Endothelial cell of umbilical vein (primary cell): ENCODE data around the gene SNN. TPM values are rescaled to one million over a fixed set of nuclear protein-coding genes. Genes with fewer than 3 reads are reported as not detected.

ENCODE experiments used
- BruUV-seq: library from RNA; stranded (reverse); fragments of 400-500 nt; replicated peaks from 2 replicates; lab custom pipeline; 2021; lab: Mats Ljungman, UMichigan
- CTCF ChIA-PET: fragments of 300-600, 350-600 bp; sonication (Branson Sonifier 250); formaldehyde crosslinking; loops from one replicate; lab custom pipeline; 2021; ENCODE audit warnings: antibody characterized with exemption, inconsistent platforms; lab: Charles Lee
- POLR2A ChIA-PET: fragments of 300-600, 350-600 bp; sonication (Branson Sonifier 250); formaldehyde crosslinking; loops from one replicate; lab custom pipeline; 2021; ENCODE audit warnings: antibody characterized with exemption, inconsistent platforms; lab: Charles Lee
- DNase-seq: peaks from one replicate; pipeline ENCODE4 v3.0.0-alpha.2; 2011; ENCODE audit warnings: low read depth, low spot score
- FAIRE-seq: peaks from 2 replicates; lab custom pipeline; 2011; peaks lifted over from hg19 to GRCh38; lab: Jason Lieb, UNC
- H2AFZ ChIP-seq: 2 replicates; pipeline ENCODE4 v1.6.0; 2012; ENCODE audit warnings: low read depth, low read length, control low read depth, inconsistent platforms
- H3K27ac ChIP-seq: 2 replicates; pipeline ENCODE4 v1.5.1; 2011; ENCODE audit warnings: low read depth, mild to moderate bottlenecking, control low read depth, low read length, moderate library complexity; ENCODE audit not compliant: insufficient read depth
- H3K27me3 ChIP-seq, 2 experiments: 2 replicates each; pipeline versions ENCODE4 v1.6.0 to v1.6.1; 2011; ENCODE audit warnings: low read length in 2 of 2, mixed read lengths in 1 of 2; ENCODE audit not compliant: control insufficient read depth in 2 of 2, insufficient read depth in 2 of 2
- H3K36me3 ChIP-seq, 2 experiments: 2 replicates in 1 of 2; 3 replicates in 1 of 2; pipeline ENCODE4 v1.5.1; 2011; ENCODE audit warnings: low read length in 2 of 2, mild to moderate bottlenecking in 1 of 2, moderate library complexity in 1 of 2; ENCODE audit not compliant: control insufficient read depth in 2 of 2, insufficient read depth in 2 of 2; ENCODE audit errors: extremely low read depth in 1 of 2
- H3K4me1 ChIP-seq: 3 replicates; pipeline ENCODE4 v1.5.1; 2011; ENCODE audit warnings: mild to moderate bottlenecking, low read length; ENCODE audit not compliant: control insufficient read depth, insufficient read depth; ENCODE audit errors: extremely low read depth
- H3K4me2 ChIP-seq: 2 replicates; pipeline ENCODE4 v1.6.1; 2011; ENCODE audit warnings: low read length, control low read depth, mixed read lengths; ENCODE audit not compliant: insufficient read depth
- H3K4me3 ChIP-seq, 3 experiments: fragments of 200-600 bp in 1 of 3; sonication (generic), shearing (Covaris generic) in 1 of 3; replicated peaks in 1 of 3; 2 replicates each; pipeline ENCODE4 v1.5.1; 2011 to 2016; ENCODE audit warnings: control low read depth in 3 of 3, low read length in 3 of 3, mild to moderate bottlenecking in 2 of 3, inconsistent platforms in 1 of 3, low read depth in 1 of 3, moderate library complexity in 1 of 3; ENCODE audit not compliant: insufficient read depth in 1 of 3
- H3K79me2 ChIP-seq: 2 replicates; pipeline ENCODE4 v1.6.0; 2012; ENCODE audit warnings: low read length, inconsistent platforms; ENCODE audit not compliant: control insufficient read depth, insufficient read depth
- H3K9ac ChIP-seq: replicated peaks from 2 replicates; pipeline ENCODE3; 2011; ENCODE audit warnings: low read length, control low read depth; ENCODE audit not compliant: insufficient read depth; ENCODE audit errors: extremely low read depth
- H3K9me1 ChIP-seq: replicated peaks from 3 replicates; pipeline ENCODE4 v1.6.0; 2011; ENCODE audit warnings: mild to moderate bottlenecking, low read length; ENCODE audit not compliant: control insufficient read depth, insufficient read depth; ENCODE audit errors: extremely low read depth
- H3K9me3 ChIP-seq: replicated peaks from 2 replicates; pipeline ENCODE4 v1.5.1; 2012; ENCODE audit warnings: low read length, inconsistent platforms; ENCODE audit not compliant: control insufficient read depth, insufficient read depth
- H4K20me1 ChIP-seq: replicated peaks from 2 replicates; pipeline ENCODE3; 2011; ENCODE audit warnings: mild to moderate bottlenecking, low read length; ENCODE audit not compliant: control insufficient read depth, insufficient read depth; ENCODE audit errors: extremely low read depth
- CTCF ChIP-seq, 2 donors: IDR thresholded peaks; 1 replicate in 1 of 2; 2 replicates in 1 of 2; pipeline ENCODE4 v1.5.1; 2011; ENCODE audit warnings: low read length in 2 of 2, mild to moderate bottlenecking in 2 of 2, moderate library complexity in 2 of 2, control low read depth in 1 of 2, inconsistent platforms in 1 of 2, low read depth in 1 of 2; ENCODE audit not compliant: insufficient read depth in 1 of 2; ENCODE audit errors: extremely low read depth in 1 of 2
- EZH2 ChIP-seq: IDR thresholded peaks from 2 replicates; pipeline ENCODE4 v1.6.1; 2012; ENCODE audit warnings: borderline replicate concordance, low read depth, mild to moderate bottlenecking, moderate library complexity, low read length, inconsistent platforms; ENCODE audit not compliant: severe bottlenecking
- FOS ChIP-seq: IDR thresholded peaks from 2 replicates; pipeline ENCODE4 v1.6.1; 2011; ENCODE audit warnings: mild to moderate bottlenecking, low read length, moderate library complexity, borderline replicate concordance; ENCODE audit not compliant: insufficient read depth
- GATA2 ChIP-seq: IDR thresholded peaks from 2 replicates; pipeline ENCODE4 v1.7.0; 2011; ENCODE audit warnings: low read depth, mild to moderate bottlenecking, moderate library complexity, mixed read lengths, low read length; ENCODE audit not compliant: insufficient read length, insufficient read depth
- POLR2AphosphoS5 ChIP-seq: IDR thresholded peaks from 2 replicates; pipeline ENCODE4 v1.6.1; 2012; ENCODE audit warnings: low read depth, mild to moderate bottlenecking, control low read depth, low read length, moderate library complexity; ENCODE audit not compliant: insufficient read depth
- dilution Hi-C: fragments of 300-500 bp; cut with MboI; formaldehyde crosslinking; loops from one replicate; pipeline ENCODE4 v1.15.0; 2019; ENCODE audit warnings: low sequenced_read_pairs; ENCODE audit not compliant: extremely low pct_ligation_motif_present
- intact Hi-C: fragments of 100-400 bp; cut with micrococcal nuclease; formaldehyde crosslinking; loops from one replicate; pipeline ENCODE4 v1.10.0; 2022
- polyA plus RNA-seq, 4 experiments: library from polyadenylated mRNA; depleted of rRNA in 3 of 4; stranded (reverse) in 3 of 4; unstranded in 1 of 4; fragments of >200 nt; gene quantifications; 2 replicates each; pipeline versions ENCODE4 v1.2.1 to v1.2.3, GENCODE V29; 2011 to 2012; ENCODE audit warnings: missing spikeins in 1 of 4
- total RNA-seq: library from RNA; stranded (reverse); gene quantifications from 2 replicates; pipeline ENCODE4 v1.2.3, GENCODE V29; 2021

Gene SNN
- total and polyA plus RNA-seq, 2 donors (not counting 3 experiments of a cell fraction or from before 2014, with no cell fraction given), result 17.7 to 24.1 TPM

GRCh38 chr16:11671676-11672075, 3.4 kb downstream of the SNN start:
- POLR2A ChIA-PET, result no interaction called here
- no peaks in the 10 kb centered on the region for H4K20me1 ChIP-seq
- TF ChIP-seq CTCF (IDR thresholded peaks at IDR 0.05; ENCODE audit: extremely low read depth in 1 of 2, insufficient read depth in 1 of 2, low read depth in 1 of 2, low read length in 2 of 2) (no peak), GATA2 (no peak), EZH2 (no peak), POLR2AphosphoS5 (no peak), FOS (no peak)
- peaks cover 3 to 9% of the 10 kb centered on the region in 2 experiments for H3K36me3 ChIP-seq
- FAIRE-seq (no peak), DNase-seq (no peak)
- dilution Hi-C loops, result no loop called here
- no peak overlapping the region for H3K4me3 ChIP-seq
- H3K27me3 ChIP-seq, result no peaks in the 10 kb centered on the region
- intact Hi-C loops, result loop anchor here (2.0 kb wide), 1 partner anchor 71 kb away; the partner anchor contains the start of gene TXNDC11
- CTCF ChIA-PET, result no interaction called here
- no peak overlapping the region for H2AFZ ChIP-seq
- H3K9ac ChIP-seq, result no peak overlapping the region
- H3K4me2 ChIP-seq, result no peak overlapping the region
- no peaks in the 10 kb centered on the region for H3K9me1 ChIP-seq
- no peak overlapping the region for H3K27ac ChIP-seq
- BruUV-seq, result no TSS peak
- H3K4me1 ChIP-seq, result peaks cover 21% of the 10 kb centered on the region
- no peaks in the 10 kb centered on the region for H3K9me3 ChIP-seq
- no peaks in the 10 kb centered on the region for H3K79me2 ChIP-seq
